ENCODE measurements around the gene ETV6. TPM values are rescaled to one million over a fixed set of nuclear protein-coding genes. Genes with fewer than 3 reads are reported as not detected.
A peak's percentile ranks its signal among the peaks of the same experiment; 100 is the strongest.

ETV6 gene
- total RNA-seq, 1 experiment from 2014 or later, result 14.1 TPM

- Histone ChIP-seq H3K9me2 (ENCODE audit: insufficient read depth) (no peaks in the 10 kb centered on the region), H3K27ac (ENCODE audit: low read depth, low read length) (no peak overlapping the region), H3K4me1 (ENCODE audit: control insufficient read depth in 1 of 2, insufficient read depth in 2 of 2, low read length in 2 of 2) (no peaks in the 10 kb centered on the region), H3K79me2 (ENCODE audit: insufficient read depth, low read length) (no peaks in the 10 kb centered on the region), H3K36me3 (ENCODE audit: control insufficient read depth in 1 of 2, insufficient read depth in 2 of 2, low read length in 2 of 2) (no peaks in the 10 kb centered on the region), H2AFZ (ENCODE audit: low read depth, low read length, poor library complexity, severe bottlenecking) (no peak overlapping the region), H4K20me1 (ENCODE audit: insufficient read depth) (no peaks in the 10 kb centered on the region), H3K27me3 (ENCODE audit: insufficient read depth, low read length) (no peaks in the 10 kb centered on the region), H3K4me3 (replicated peaks in 1 of 2; ENCODE audit: low read depth in 1 of 2, low read length in 2 of 2) (no peak overlapping the region), H3K9me3 (ENCODE audit: control insufficient read depth in 1 of 2, insufficient read depth in 1 of 2, low read depth in 1 of 2, low read length in 2 of 2) (no peaks in the 10 kb centered on the region), H3K9ac (ENCODE audit: low read length) (no peak overlapping the region), H3K4me2 (ENCODE audit: low read length) (no peak overlapping the region)
- peak; percentile 53; the same call in 1 of the 2 replicates for ATAC-seq
- RAD21 ChIA-PET (ENCODE audit: low non-redundant PET in 1 of 2, low total read pairs in 2 of 2, uncharacterized antibody in 2 of 2, unreplicated experiment in 2 of 2), result no interaction called here
- intact Hi-C loops (cut with micrococcal nuclease), result no loop called here
- CTCF ChIA-PET, result no interaction called here
- TF ChIP-seq EZH2 (IDR thresholded peaks at IDR 0.05) (no peak), ZNF274 (IDR thresholded peaks at IDR 0.05; ENCODE audit: low read depth, low read length) (no peak), MAX (IDR thresholded peaks at IDR 0.05) (no peak), YY1 (IDR thresholded peaks at IDR 0.05; ENCODE audit: extremely low read depth, insufficient replicate concordance, low read depth, low read length) (no peak), CTCF (IDR thresholded peaks at IDR 0.05 in 2 of 3, conservative IDR thresholded peaks at IDR 0.05 in 1 of 3; ENCODE audit: borderline replicate concordance in 1 of 3, insufficient read depth in 1 of 3, low read depth in 2 of 3, low read length in 2 of 3) (peak in 1 of 3 experiments; percentile 26; a peak in 1 of 6 replicates), SP1 (IDR thresholded peaks at IDR 0.05; ENCODE audit: low read depth) (no peak), RAD21 (IDR thresholded peaks at IDR 0.05; ENCODE audit: low read depth) (peak; percentile 60), CEBPB (IDR thresholded peaks at IDR 0.05; ENCODE audit: low read depth) (no peak), SRF (IDR thresholded peaks at IDR 0.05; ENCODE audit: low read depth) (no peak), ZFX (IDR thresholded peaks at IDR 0.05) (no peak), FOSL1 (IDR thresholded peaks at IDR 0.05; ENCODE audit: low read depth) (no peak), ZBTB33 (IDR thresholded peaks at IDR 0.05; ENCODE audit: extremely low read depth, insufficient replicate concordance, low read length) (no peak), TCF7L2 (IDR thresholded peaks at IDR 0.05; ENCODE audit: borderline replicate concordance, extremely low read depth, insufficient read depth, insufficient read length) (no peak), REST (IDR thresholded peaks at IDR 0.05; ENCODE audit: low read depth) (no peak), SIN3A (IDR thresholded peaks at IDR 0.05; ENCODE audit: low read depth) (no peak), POLR2AphosphoS5 (IDR thresholded peaks at IDR 0.05; ENCODE audit: low read depth, low read length) (no peak), EZH2phosphoT487 (IDR thresholded peaks at IDR 0.05; ENCODE audit: borderline replicate concordance) (no peak)
- no peak for DNase-seq (ENCODE audit: low read depth, low spot score)
- BruUV-seq (replicated peaks), result no TSS peak
- POLR2A ChIA-PET, result no interaction called here
Observed at GRCh38 chr12:11621797-11622423, 27.6 kb upstream of the ETV6 start.
